Measurements from ENCODE around the gene PARP6. TPM values are rescaled to one million over a fixed set of nuclear protein-coding genes. Genes with fewer than 3 reads are reported as not detected.

Gene PARP6
- total RNA-seq, 4 donors from 2014 or later: 59.2 to 76.8 (median 65.1) TPM

- Histone ChIP-seq H3K27me3 (no peaks in the 10 kb centered on the region), H3K36me3 (peaks cover 0 to 80% (median 38%) of the 10 kb centered on the region in 3 donors), H3K4me3 (no peak overlapping the region), H3K27ac (peak overlapping the region in 2 of 4 donors; percentile 23 to 39), H3K9me3 (no peaks in the 10 kb centered on the region), H3K4me1 (peaks cover 0 to 40% (median 8%) of the 10 kb centered on the region in 4 donors)
- no peak for TF ChIP-seq EP300 (IDR thresholded peaks at IDR 0.05)
- TF ChIP-seq, protein P1, sequence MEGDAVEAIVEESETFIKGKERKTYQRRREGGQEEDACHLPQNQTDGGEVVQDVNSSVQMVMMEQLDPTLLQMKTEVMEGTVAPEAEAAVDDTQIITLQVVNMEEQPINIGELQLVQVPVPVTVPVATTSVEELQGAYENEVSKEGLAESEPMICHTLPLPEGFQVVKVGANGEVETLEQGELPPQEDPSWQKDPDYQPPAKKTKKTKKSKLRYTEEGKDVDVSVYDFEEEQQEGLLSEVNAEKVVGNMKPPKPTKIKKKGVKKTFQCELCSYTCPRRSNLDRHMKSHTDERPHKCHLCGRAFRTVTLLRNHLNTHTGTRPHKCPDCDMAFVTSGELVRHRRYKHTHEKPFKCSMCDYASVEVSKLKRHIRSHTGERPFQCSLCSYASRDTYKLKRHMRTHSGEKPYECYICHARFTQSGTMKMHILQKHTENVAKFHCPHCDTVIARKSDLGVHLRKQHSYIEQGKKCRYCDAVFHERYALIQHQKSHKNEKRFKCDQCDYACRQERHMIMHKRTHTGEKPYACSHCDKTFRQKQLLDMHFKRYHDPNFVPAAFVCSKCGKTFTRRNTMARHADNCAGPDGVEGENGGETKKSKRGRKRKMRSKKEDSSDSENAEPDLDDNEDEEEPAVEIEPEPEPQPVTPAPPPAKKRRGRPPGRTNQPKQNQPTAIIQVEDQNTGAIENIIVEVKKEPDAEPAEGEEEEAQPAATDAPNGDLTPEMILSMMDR (IDR thresholded peaks at IDR 0.05): no peak
- no peak for TF ChIP-seq POLR2A (IDR thresholded peaks at IDR 0.05)
- DNase-seq (ENCODE audit: low spot score in 2 of 2): no peak
- 40 to 67% methylated on average over 3 of the region's 3 CpGs for WGBS, 2 donors
Measured at GRCh38 chr15:72201391-72201921, 70.9 kb downstream of the PARP6 start.

DNA sequence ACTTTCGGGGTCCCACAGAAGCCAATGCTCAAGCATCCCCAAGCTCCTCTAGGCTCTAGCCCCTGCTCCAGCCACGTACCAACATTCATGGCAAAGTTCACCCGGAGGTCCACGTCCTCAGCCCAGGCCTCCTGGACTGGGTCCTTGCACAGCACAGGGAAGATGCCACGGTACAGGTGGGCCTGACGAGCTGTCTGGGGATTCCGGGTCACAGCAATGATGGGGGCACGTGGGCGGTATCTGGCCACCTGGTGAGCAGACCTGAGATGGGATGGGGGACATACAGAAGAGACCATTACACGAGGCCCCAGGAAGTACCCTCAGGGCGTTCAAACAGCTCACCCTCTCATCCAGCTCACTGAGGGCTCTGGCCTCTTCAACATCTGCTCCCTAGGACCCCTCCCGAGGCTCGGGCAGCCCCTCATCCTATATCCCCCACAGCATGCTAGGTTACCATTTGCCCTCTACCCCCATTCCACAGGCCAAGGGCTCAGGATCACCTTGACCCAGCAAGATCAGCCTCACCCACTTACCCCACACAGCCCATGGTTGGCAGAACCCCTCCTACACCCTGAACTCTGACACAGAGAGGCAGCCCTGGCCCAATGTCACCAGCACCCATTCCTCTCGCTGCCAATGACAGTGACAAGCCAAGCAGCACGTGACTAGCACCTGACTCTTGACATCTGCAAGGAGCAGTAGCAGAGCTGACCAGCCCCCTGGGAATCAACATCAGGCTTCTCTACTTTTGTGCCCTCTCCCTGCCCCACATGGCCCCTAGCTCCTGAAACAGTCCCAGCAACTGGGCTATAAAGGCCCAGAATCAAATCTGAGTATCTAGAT is 71.7 kb downstream of the PARP6 start:
- Histone ChIP-seq H3K4me3 (no peak overlapping the region), H3K27me3 (no peaks in the 10 kb centered on the region), H3K4me1 (peaks cover 0 to 45% (median 8%) of the 10 kb centered on the region in 4 donors), H3K27ac (peak overlapping the region in 1 of 4 donors; percentile 39), H3K36me3 (peaks cover 0 to 71% (median 29%) of the 10 kb centered on the region in 3 donors), H3K9me3 (no peaks in the 10 kb centered on the region)
- DNase-seq (ENCODE audit: low spot score in 2 of 2): no peak
- TF ChIP-seq EP300 (IDR thresholded peaks at IDR 0.05) (no peak), POLR2A (IDR thresholded peaks at IDR 0.05) (no peak)
- TF ChIP-seq, protein P1 (IDR thresholded peaks at IDR 0.05): no peak
- 79 to 83% methylated on average over 14 to 15 of the region's 15 CpGs for WGBS, 2 donors

- no peak for TF ChIP-seq POLR2A (IDR thresholded peaks at IDR 0.05)
- TF ChIP-seq, protein P1 (IDR thresholded peaks at IDR 0.05): peak; percentile 81 to 95 (median 88)
- peak in 1 of 2 donors; percentile 32 for TF ChIP-seq EP300 (IDR thresholded peaks at IDR 0.05)
- Histone ChIP-seq H3K4me1 (peaks cover 0 to 45% (median 8%) of the 10 kb centered on the region in 4 donors), H3K36me3 (peaks cover 0 to 63% (median 24%) of the 10 kb centered on the region in 3 donors), H3K9me3 (no peaks in the 10 kb centered on the region), H3K4me3 (no peak overlapping the region), H3K27me3 (no peaks in the 10 kb centered on the region), H3K27ac (peak overlapping the region in 1 of 4 donors; percentile 39)
- peak; percentile 63 to 88 for DNase-seq (ENCODE audit: low spot score in 2 of 2)
- 58 to 67% methylated on average over 2 of the region's 2 CpGs for WGBS, 2 donors
Measured at GRCh38 chr15:72199721-72200212, 72.6 kb downstream of the PARP6 start.

- Histone ChIP-seq H3K36me3 (peaks cover 0 to 57% (median 24%) of the 10 kb centered on the region in 3 donors), H3K4me3 (no peak overlapping the region), H3K27me3 (no peaks in the 10 kb centered on the region), H3K27ac (no peak overlapping the region), H3K4me1 (peaks cover 0 to 42% (median 6%) of the 10 kb centered on the region in 4 donors), H3K9me3 (no peaks in the 10 kb centered on the region)
- no peak for DNase-seq (ENCODE audit: low spot score in 2 of 2)
- TF ChIP-seq, protein P1 (IDR thresholded peaks at IDR 0.05): no peak
- TF ChIP-seq EP300 (IDR thresholded peaks at IDR 0.05) (no peak), POLR2A (IDR thresholded peaks at IDR 0.05) (no peak)
- WGBS, 2 donors: 74 to 80% methylated on average over 2 of the region's 2 CpGs
Measured at GRCh38 chr15:72199205-72199515, 73.2 kb downstream of the PARP6 start.
